SKM-1 treated with dmso at 0.1 percent for 144 hours (cell line): ENCODE measurements around the gene CCDC170.
A peak's percentile ranks its signal among the peaks of the same experiment; 100 is the strongest.
"Not testable (repeated sequence)": the region's sequence is repeated elsewhere in the genome, so short reads cannot be mapped to it uniquely, and the experiment has no call there.

Source experiments
- DNase-seq: peaks from one replicate; lab custom pipeline; 2025; ENCODE audit not compliant: unreplicated experiment; lab: John Stamatoyannopoulos, UW

CCDC170 gene, protein sequence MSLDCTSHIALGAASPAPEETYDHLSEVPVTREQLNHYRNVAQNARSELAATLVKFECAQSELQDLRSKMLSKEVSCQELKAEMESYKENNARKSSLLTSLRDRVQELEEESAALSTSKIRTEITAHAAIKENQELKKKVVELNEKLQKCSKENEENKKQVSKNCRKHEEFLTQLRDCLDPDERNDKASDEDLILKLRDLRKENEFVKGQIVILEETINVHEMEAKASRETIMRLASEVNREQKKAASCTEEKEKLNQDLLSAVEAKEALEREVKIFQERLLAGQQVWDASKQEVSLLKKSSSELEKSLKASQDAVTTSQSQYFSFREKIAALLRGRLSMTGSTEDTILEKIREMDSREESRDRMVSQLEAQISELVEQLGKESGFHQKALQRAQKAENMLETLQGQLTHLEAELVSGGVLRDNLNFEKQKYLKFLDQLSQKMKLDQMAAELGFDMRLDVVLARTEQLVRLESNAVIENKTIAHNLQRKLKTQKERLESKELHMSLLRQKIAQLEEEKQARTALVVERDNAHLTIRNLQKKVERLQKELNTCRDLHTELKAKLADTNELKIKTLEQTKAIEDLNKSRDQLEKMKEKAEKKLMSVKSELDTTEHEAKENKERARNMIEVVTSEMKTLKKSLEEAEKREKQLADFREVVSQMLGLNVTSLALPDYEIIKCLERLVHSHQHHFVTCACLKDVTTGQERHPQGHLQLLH

GRCh38 chr6:151493804-151494234, at the start of gene CCDC170:
Gene CCDC170, plus strand, starts transcription at chr6:151494017. Its CDS starts 112 bp downstream, at chr6:151494129.
- no peak for DNase-seq

DNA sequence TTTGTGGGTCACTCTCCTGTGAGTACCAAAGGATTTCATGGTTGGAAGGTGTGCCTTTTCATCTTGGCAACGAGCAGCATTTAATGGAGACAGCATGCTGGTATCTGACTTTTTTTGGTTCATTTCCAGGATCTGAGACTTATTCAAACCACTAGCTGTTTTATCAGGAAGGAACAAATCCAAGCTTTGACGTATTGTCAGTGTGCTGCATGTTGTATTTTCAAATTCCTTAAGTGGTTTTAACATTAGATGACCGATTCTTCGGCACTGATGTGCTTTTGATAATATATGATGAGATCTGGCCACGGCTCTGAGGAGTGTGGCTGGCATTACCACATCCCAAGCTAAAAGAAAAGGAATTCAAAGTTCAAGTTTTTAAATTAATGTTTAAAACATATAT, 48.3 kb upstream of the CCDC170 start:
- DNase-seq = no peak

DNA sequence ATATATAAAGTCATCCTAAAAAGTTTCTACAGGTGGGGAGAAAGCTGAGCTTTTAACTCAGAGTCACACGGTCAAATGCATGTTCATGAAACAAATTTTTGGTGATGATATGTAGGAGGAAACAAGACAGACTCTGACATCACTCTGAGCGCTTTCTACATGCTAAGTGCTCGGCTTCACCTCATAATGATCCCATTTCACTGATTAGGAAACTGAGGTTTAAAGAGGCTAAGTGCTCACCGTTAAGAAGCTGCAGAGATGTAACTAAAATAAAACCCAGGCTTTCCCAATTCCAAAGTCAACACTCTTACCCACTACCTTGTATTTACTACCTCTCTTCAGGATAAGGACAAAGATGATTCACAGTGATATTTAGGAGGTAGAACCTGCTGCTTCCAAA, 46.6 kb upstream of the CCDC170 start:
- DNase-seq = no peak

GRCh38 chr6:151448623-151449022, 45.2 kb upstream of the CCDC170 start:
- DNase-seq = no peak

DNA sequence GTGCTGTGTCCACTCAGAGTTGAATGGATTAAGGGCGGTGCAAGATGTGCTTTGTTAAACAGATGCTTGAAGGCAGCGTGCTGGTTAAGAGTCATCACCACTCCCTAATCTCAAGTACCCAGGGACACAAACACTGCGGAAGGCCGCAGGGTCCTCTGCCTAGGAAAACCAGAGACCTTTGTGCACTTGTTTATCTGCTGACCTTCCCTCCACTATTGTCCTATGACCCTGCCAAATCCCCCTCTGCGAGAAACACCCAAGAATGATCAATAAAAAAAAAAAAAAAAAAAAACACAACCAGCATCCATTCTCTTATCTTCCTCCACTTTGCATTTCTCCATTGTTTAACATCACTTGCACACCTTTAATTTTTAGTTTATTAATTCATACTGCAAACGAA, 42.9 kb upstream of the CCDC170 start:
- DNase-seq = not testable (repeated sequence)

GRCh38 chr6:151451417-151451949, 42.3 kb upstream of the CCDC170 start:
- DNase-seq = no peak

GRCh38 chr6:151451950-151452749, 41.7 kb upstream of the CCDC170 start, which contains the start of gene RMND1:
Gene RMND1, minus strand, starts transcription at chr6:151452126. Its CDS starts 6,315 bp downstream, at chr6:151445811.
- peak; percentile 99 for DNase-seq

GRCh38 chr6:151452750-151453427, 40.9 kb upstream of the CCDC170 start:
- no peak for DNase-seq

DNA sequence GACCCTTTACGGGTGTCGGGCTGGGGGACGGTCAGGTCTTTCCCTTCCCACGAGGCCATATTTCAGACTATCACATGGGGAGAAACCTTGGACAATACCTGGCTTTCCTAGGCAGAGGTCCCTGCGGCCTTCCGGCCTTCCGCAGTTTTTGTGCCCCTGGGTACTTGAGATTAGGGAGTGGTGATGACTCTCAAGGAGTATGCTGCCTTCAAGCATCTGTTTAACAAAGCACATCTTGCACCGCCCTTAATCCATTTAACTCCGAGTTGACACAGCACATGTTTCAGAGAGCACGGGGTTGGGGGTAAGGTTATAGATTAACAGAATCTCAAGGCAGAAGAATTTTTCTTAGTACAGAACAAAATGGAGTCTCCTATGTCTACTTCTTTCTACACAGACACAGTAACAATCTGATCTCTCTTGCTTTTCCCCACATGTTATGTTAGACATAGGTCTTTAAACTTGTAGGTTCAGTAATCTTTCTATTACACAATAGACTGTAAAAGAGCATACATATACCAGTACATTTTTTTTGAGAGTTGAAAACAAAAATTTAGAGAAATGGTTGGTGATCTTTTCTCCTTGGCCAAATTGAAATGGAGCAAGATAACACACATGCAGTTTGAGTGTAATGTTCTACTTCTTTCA, 37.9 kb upstream of the CCDC170 start:
- not testable (repeated sequence) for DNase-seq

- no peak for DNase-seq
Measured at GRCh38 chr6:151461673-151462072, 32.1 kb upstream of the CCDC170 start.

DNA sequence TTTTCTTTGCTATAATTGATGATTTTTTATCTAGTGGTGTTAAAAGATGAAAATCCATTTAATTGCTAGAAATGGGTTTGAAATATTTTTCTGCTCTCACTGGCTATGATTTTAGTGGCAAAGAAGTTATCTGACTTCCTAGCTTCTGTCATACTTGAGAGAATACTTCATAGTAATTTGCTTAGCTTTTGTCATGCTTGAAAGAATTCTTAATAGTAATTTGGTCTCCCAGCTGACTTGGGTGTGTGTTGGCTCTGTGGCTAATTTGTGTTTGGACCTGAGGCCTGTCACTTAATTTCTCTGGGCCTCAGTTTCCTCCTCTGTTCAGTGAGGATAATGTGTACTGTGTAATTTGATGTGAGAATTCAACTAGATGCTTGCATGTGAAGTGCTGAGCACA, 29.1 kb upstream of the CCDC170 start:
- no peak for DNase-seq

DNA sequence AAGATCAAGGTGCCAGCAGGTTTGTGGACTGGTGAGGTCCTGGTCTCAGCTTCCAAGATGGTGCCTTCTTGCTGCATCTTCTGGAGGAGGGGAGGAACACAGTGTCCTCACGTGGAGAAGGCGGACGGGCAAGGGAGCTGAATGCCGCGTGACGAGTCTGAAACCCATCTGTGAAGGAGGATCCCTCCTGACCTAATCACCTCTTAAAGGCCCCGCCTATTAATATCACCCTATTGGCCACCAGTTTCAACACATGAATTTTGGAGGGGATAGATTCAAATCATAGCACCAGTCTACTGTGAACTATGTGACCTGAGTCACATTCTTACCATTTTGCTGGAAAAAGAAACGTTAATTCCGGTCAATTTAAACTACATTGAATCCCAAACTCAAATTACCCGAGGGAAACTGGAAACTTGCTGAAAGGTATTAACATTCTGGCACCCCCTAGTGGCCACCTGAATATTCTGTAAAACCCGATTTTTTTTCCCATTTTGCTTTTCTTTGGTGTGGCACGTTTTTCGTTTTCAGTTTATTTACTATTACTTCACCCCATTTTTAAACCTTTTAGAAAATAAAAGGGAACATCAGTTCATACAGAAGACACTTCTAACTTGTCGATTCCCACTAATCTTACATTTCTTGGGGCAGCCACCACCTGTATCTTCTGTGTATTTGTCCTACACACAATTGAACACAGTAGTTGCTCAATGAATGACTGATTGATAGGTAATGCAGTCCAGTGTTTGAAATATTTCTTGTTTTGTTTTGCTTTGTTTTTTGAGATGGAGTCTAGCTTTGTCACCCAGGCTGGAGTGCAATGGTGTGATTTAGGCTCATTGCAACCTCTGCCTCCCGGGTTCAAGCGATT, 17.9 kb upstream of the CCDC170 start:
- DNase-seq = peak; percentile 43

GRCh38 chr6:151477726-151478125, 16.1 kb upstream of the CCDC170 start:
- DNase-seq = no peak

DNA sequence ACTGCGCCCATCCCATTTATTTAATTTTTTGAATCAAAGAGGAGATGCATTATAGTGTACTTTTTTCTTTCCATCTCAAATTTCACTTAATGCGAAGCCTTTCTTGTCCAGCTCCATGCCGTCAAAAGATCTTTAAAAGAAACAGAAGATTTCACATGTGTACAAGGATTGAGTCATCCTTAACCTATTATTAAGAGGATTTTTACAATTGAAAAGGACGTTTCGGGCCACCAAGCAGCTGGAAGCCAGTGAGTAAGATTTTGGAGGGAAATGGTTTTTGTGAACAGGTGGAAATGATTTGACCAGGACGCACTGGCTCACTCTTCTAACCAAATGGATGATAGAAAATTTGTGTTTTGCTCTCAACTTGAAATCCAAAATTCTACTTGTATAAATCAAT, 15.1 kb upstream of the CCDC170 start:
- DNase-seq = no peak

DNA sequence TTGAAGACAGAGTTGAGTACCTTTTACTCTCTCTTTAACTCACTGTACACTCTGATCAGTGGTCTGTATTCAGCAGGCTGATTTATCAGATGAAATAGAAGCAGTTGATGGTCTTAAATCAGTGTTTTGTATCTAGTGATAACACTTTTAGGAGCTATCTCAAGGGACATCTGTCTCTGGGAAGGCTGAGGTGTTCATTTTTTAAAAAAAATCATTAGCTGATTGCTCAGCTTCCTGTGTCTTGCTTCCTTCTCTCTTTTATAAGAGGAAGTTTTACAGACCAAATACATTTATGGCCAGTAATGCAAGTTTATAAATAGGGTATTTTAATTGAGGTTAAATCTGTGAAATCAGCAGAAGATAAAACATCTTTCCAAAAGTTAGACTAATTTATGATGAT, 12.0 kb upstream of the CCDC170 start:
- DNase-seq = peak; percentile 42

GRCh38 chr6:151482290-151482689, 11.5 kb upstream of the CCDC170 start:
- peak; percentile 35 for DNase-seq

- no peak for DNase-seq
Measured at GRCh38 chr6:151483994-151484393, 9.8 kb upstream of the CCDC170 start.

GRCh38 chr6:151488226-151488625, 5.6 kb upstream of the CCDC170 start:
- DNase-seq = no peak

GRCh38 chr6:151490996-151491395, 2.8 kb upstream of the CCDC170 start:
- no peak for DNase-seq
